Activated T-cell treated with anti-CD3 and anti-CD28 coated beads, Interleukin-2, amount 50 U/mL, for 4 hours (primary cell): Measurements from ENCODE around the gene NADK2. TPM values are rescaled to one million over a fixed set of nuclear protein-coding genes. Genes with fewer than 3 reads are reported as not detected.
A peak's percentile ranks its signal among the peaks of the same experiment; 100 is the strongest.

Source experiments
- ATAC-seq, 2 donors: fragments of 200-7000 bp; cut with Tn5 transposase; one replicate each; pipeline ENCODE4 v1.10.0; 2021
- DNase-seq: peaks from one replicate; pipeline ENCODE4 v3.0.0-alpha.2; 2020
- H3K27me3 Mint-ChIP-seq: one replicate; pipeline ENCODE4 v1.8.0; 2021; ENCODE audit warnings: low read depth, mixed read lengths
- H3K36me3 Mint-ChIP-seq: one replicate; pipeline ENCODE4 v1.8.0; 2022; ENCODE audit warnings: mixed read lengths; ENCODE audit not compliant: insufficient read depth
- H3K4me1 Mint-ChIP-seq: one replicate; pipeline ENCODE4 v1.8.0; 2021; ENCODE audit warnings: low read depth, mixed read lengths
- H3K4me3 Mint-ChIP-seq: one replicate; pipeline ENCODE4 v1.8.0; 2021; ENCODE audit warnings: mild to moderate bottlenecking, moderate library complexity, mixed read lengths
- H3K9me3 Mint-ChIP-seq: one replicate; pipeline ENCODE4 v1.8.0; 2021; ENCODE audit warnings: mixed read lengths
- total RNA-seq, 3 donors: library from RNA; stranded (reverse); gene quantifications; one replicate each; pipeline ENCODE4 v1.2.1, GENCODE V29; 2021

The NADK2 gene
- total RNA-seq, 3 donors from 2014 or later, result 18.9 to 19.5 (median 19.5) TPM

GRCh38 chr5:36152324-36153297 is 89.1 kb downstream of the NADK2 start:
- Mint-ChIP-seq H3K4me3 (peak overlapping the region; percentile 92), H3K4me1 (peaks cover 52% of the 10 kb centered on the region), H3K27me3 (no peaks in the 10 kb centered on the region), H3K9me3 (no peaks in the 10 kb centered on the region), H3K36me3 (peaks cover 31% of the 10 kb centered on the region)
- DNase-seq (no peak), ATAC-seq (no peak)

GRCh38 chr5:36151434-36152323 is 90.0 kb downstream of the NADK2 start, which contains the start of the genes LMBRD2 and SKP2:
LMBRD2 (minus strand) TSS chr5:36151887; CDS start chr5:36143349, 8,538 bp downstream.
SKP2 (plus strand) TSS chr5:36152111; CDS start chr5:36152263, 152 bp downstream.
- Mint-ChIP-seq H3K4me1 (peaks cover 55% of the 10 kb centered on the region), H3K36me3 (peaks cover 23% of the 10 kb centered on the region), H3K9me3 (no peaks in the 10 kb centered on the region), H3K4me3 (peak within 1 kb of the TSS; percentile 92), H3K27me3 (no peaks in the 10 kb centered on the region)
- ATAC-seq (peak; percentile 97 to 99), DNase-seq (peak; percentile 93)

- Mint-ChIP-seq H3K9me3 (no peaks in the 10 kb centered on the region), H3K4me1 (peaks cover 53% of the 10 kb centered on the region), H3K27me3 (no peaks in the 10 kb centered on the region), H3K36me3 (peaks cover 15% of the 10 kb centered on the region), H3K4me3 (peak overlapping the region; percentile 92)
- DNase-seq, result peak; percentile 18
- peak; percentile 43 to 44 for ATAC-seq
These were observed 90.9 kb downstream of the NADK2 start for GRCh38 chr5:36150676-36151433.

- Mint-ChIP-seq H3K9me3 (no peaks in the 10 kb centered on the region), H3K4me3 (no peak overlapping the region), H3K4me1 (peaks cover 37% of the 10 kb centered on the region), H3K36me3 (peaks cover 1% of the 10 kb centered on the region), H3K27me3 (no peaks in the 10 kb centered on the region)
- DNase-seq (no peak), ATAC-seq (no peak)
These were observed 94.0 kb downstream of the NADK2 start for GRCh38 chr5:36147681-36148080.

- H3K36me3 Mint-ChIP-seq, result peaks cover 1% of the 10 kb centered on the region
- no peaks in the 10 kb centered on the region for H3K27me3 Mint-ChIP-seq
- ATAC-seq (no peak), DNase-seq (no peak)
- H3K9me3 Mint-ChIP-seq, result no peaks in the 10 kb centered on the region
- no peak overlapping the region for H3K4me3 Mint-ChIP-seq
- H3K4me1 Mint-ChIP-seq, result peaks cover 33% of the 10 kb centered on the region
These were observed 95.3 kb downstream of the NADK2 start for GRCh38 chr5:36146390-36146789.

- ATAC-seq, result no peak
- H3K27me3 Mint-ChIP-seq, result no peaks in the 10 kb centered on the region
These were observed 96.4 kb downstream of the NADK2 start for GRCh38 chr5:36145311-36145710.

More at GRCh38 chr5:36145311-36145710, 96.4 kb downstream of the NADK2 start:
- Mint-ChIP-seq H3K9me3 (peaks cover 4% of the 10 kb centered on the region), H3K4me3 (no peak overlapping the region), H3K36me3 (peaks cover 8% of the 10 kb centered on the region), H3K4me1 (peaks cover 27% of the 10 kb centered on the region)
- no peak for DNase-seq

Other genes starting within 250 kb of the NADK2 start
- not detected for gene UGT3A2, start 175.0 kb downstream of the NADK2 start, total RNA-seq
- 1 to 10 TPM; 6.7 to 8.7 (median 6.8) TPM for gene LMBRD2, start 90.0 kb downstream of the NADK2 start, total RNA-seq
- gene SKP2, start 89.8 kb downstream of the NADK2 start, total RNA-seq, result 10 to 100 TPM; 31.2 to 43.2 (median 31.2) TPM
- under 1 TPM in 1 of 3 donors, not detected in 2; 0.11 TPM for gene RANBP3L, start 60.0 kb upstream of the NADK2 start, total RNA-seq